Skeletal muscle tissue (tissue), 4 donors: Measurements from ENCODE around the gene LMO7. TPM values are rescaled to one million over a fixed set of nuclear protein-coding genes. Genes with fewer than 3 reads are reported as not detected.

Source experiments
- H3K27ac ChIP-seq: one replicate; pipeline ENCODE4 v1.7.0; 2013; ENCODE audit warnings: mild to moderate bottlenecking, low read depth, low read length, inconsistent platforms
- H3K27me3 ChIP-seq, 3 donors: one replicate each; pipeline ENCODE4 v1.7.0; 2013; ENCODE audit warnings: low read length in 3 of 3; ENCODE audit not compliant: control insufficient read depth in 3 of 3, insufficient read depth in 3 of 3
- H3K36me3 ChIP-seq, 3 donors: one replicate each; pipeline ENCODE4 v1.7.0; 2013; ENCODE audit warnings: low read length in 3 of 3; ENCODE audit not compliant: control insufficient read depth in 3 of 3, insufficient read depth in 3 of 3
- H3K4me1 ChIP-seq, 3 donors: one replicate each; pipeline ENCODE4 v1.7.0; 2013; ENCODE audit warnings: low read length in 3 of 3, mild to moderate bottlenecking in 3 of 3; ENCODE audit not compliant: control insufficient read depth in 3 of 3, insufficient read depth in 3 of 3
- H3K4me3 ChIP-seq, 3 donors: one replicate each; pipeline ENCODE4 v1.7.0; 2013; ENCODE audit warnings: low read length in 3 of 3
- H3K9ac ChIP-seq, 3 donors: one replicate each; pipeline ENCODE4 v1.7.0; 2013; ENCODE audit warnings: low read length in 3 of 3, mild to moderate bottlenecking in 3 of 3, moderate library complexity in 2 of 3, low read depth in 1 of 3
- H3K9me3 ChIP-seq, 3 donors: one replicate each; pipeline ENCODE4 v1.7.0; 2013; ENCODE audit warnings: low read length in 3 of 3; ENCODE audit not compliant: control insufficient read depth in 3 of 3
- total RNA-seq: library from RNA; depleted of rRNA; stranded (reverse); fragments of >200 nt; gene quantifications from one replicate; pipeline ENCODE4 v1.2.3, GENCODE V29; 2014
- donor health status: Osteomylitis.

The LMO7 gene
- total RNA-seq, 1 donor from 2014 or later, result 176 TPM

DNA sequence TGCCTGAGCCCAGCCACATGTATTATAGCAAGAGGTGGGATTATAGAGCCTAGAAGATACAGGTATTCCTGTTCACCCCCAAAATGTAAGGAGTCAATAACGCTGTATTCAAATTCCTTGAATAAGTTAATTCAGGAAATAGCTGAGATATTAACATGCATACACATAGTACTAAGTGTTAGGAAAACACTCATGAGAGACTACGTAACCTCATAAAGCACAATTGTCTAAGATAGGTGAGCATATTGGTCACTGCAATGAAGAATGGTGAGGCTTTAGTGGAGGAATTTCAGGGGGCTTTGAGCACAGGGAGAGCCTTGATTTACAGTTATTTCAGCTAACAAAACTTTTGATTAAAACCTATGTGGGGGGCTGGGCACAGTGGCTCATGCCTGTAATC is 161.6 kb downstream of the LMO7 start:
- H3K27me3 ChIP-seq, result no peaks in the 10 kb centered on the region
- peaks cover 0 to 13% (median 5%) of the 10 kb centered on the region in 3 donors for H3K4me1 ChIP-seq
- H3K36me3 ChIP-seq, result peaks cover 0 to 16% (median 9%) of the 10 kb centered on the region in 3 donors
- H3K9ac ChIP-seq, result no peak overlapping the region
- no peaks in the 10 kb centered on the region for H3K9me3 ChIP-seq
- no peak overlapping the region for H3K27ac ChIP-seq
- H3K4me3 ChIP-seq, result no peak overlapping the region

DNA sequence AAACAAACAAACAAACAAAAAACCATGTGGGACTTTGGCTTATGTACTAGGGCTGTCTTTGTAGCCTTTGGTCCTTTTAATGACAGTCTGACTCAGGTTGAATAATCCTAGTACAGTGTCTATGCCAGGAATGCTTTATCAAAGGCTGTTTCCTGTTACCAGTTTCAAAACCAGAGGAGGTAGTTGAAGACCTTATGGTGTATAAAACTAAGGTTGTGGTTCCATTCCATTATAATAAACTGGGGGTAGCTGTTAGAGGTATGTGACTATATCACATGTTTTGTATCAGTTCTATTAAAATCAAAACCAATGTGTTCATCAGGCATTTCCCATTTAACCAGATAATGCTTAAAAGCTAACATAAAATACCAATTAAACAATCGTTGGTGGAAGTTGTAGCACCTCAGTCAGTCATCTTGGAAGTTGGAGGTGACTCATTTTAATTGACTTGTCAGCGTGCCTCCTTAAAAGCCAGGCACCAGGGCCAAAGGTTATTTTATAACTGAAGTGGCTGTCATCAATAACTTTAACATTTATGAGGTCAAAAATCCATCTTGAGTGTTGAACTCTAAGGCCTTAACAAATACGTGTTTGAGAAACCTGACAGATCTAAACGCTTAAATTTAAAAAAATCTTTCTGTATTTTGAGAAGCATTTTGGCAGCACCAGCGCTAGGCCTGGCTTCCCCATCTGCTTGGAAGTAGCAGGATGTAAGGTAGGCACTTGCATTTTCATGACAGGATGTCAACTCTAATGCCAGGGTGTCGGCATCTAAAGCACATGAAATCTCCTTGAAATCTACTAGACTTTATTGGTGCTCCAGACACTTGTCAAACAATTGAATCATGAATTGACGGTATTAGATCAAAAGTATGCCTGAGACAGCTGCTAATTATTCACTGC is 162.5 kb downstream of the LMO7 start:
- Histone ChIP-seq H3K4me3 (no peak overlapping the region), H3K36me3 (peaks cover 0 to 16% (median 9%) of the 10 kb centered on the region in 3 donors), H3K9me3 (no peaks in the 10 kb centered on the region), H3K9ac (no peak overlapping the region), H3K27ac (no peak overlapping the region), H3K27me3 (no peaks in the 10 kb centered on the region), H3K4me1 (peaks cover 2 to 13% (median 5%) of the 10 kb centered on the region in 3 donors)

- Histone ChIP-seq H3K9me3 (no peaks in the 10 kb centered on the region), H3K4me1 (peaks cover 2 to 13% (median 5%) of the 10 kb centered on the region in 3 donors), H3K27ac (no peak overlapping the region), H3K27me3 (no peaks in the 10 kb centered on the region), H3K4me3 (no peak overlapping the region), H3K9ac (no peak overlapping the region), H3K36me3 (peaks cover 0 to 20% (median 15%) of the 10 kb centered on the region in 3 donors)
These were observed 164.4 kb downstream of the LMO7 start for GRCh38 chr13:75800545-75800944.

GRCh38 chr13:75801388-75801945 is 165.3 kb downstream of the LMO7 start:
- peaks cover 2 to 17% (median 5%) of the 10 kb centered on the region in 3 donors for H3K4me1 ChIP-seq

GRCh38 chr13:75802161-75802560 is 166.0 kb downstream of the LMO7 start:
- Histone ChIP-seq H3K9me3 (no peaks in the 10 kb centered on the region), H3K27ac (no peak overlapping the region), H3K27me3 (no peaks in the 10 kb centered on the region), H3K4me1 (peaks cover 2 to 17% (median 5%) of the 10 kb centered on the region in 3 donors), H3K9ac (no peak overlapping the region), H3K36me3 (peaks cover 4 to 25% (median 13%) of the 10 kb centered on the region in 3 donors), H3K4me3 (no peak overlapping the region)

More at GRCh38 chr13:75801388-75801945, 165.3 kb downstream of the LMO7 start:
- no peak overlapping the region for H3K27ac ChIP-seq
- no peak overlapping the region for H3K4me3 ChIP-seq
- peaks cover 4 to 27% (median 18%) of the 10 kb centered on the region in 3 donors for H3K36me3 ChIP-seq
- H3K9me3 ChIP-seq, result no peaks in the 10 kb centered on the region
- no peaks in the 10 kb centered on the region for H3K27me3 ChIP-seq
- H3K9ac ChIP-seq, result no peak overlapping the region

- Histone ChIP-seq H3K4me1 (peaks cover 0 to 9% (median 2%) of the 10 kb centered on the region in 3 donors), H3K9ac (no peak overlapping the region), H3K9me3 (no peaks in the 10 kb centered on the region), H3K27ac (no peak overlapping the region), H3K27me3 (no peaks in the 10 kb centered on the region), H3K36me3 (peaks cover 4 to 27% (median 13%) of the 10 kb centered on the region in 3 donors), H3K4me3 (no peak overlapping the region)
These were observed 167.1 kb downstream of the LMO7 start for GRCh38 chr13:75803164-75803611.

- Histone ChIP-seq H3K27me3 (no peaks in the 10 kb centered on the region), H3K4me3 (peak overlapping the region in 1 of 3 donors; percentile 22), H3K9me3 (no peaks in the 10 kb centered on the region), H3K27ac (peak overlapping the region; percentile 29), H3K9ac (peak overlapping the region in 1 of 3 donors; percentile 1), H3K36me3 (peaks cover 4 to 28% (median 13%) of the 10 kb centered on the region in 3 donors), H3K4me1 (peaks cover 0 to 8% (median 2%) of the 10 kb centered on the region in 3 donors)
These were observed 167.9 kb downstream of the LMO7 start for GRCh38 chr13:75804054-75804453.

GRCh38 chr13:75804605-75805004 is 168.5 kb downstream of the LMO7 start:
- Histone ChIP-seq H3K9ac (peak overlapping the region in 1 of 3 donors; percentile 1), H3K4me3 (no peak overlapping the region), H3K4me1 (peaks cover 0 to 8% (median 2%) of the 10 kb centered on the region in 3 donors), H3K9me3 (no peaks in the 10 kb centered on the region), H3K27ac (peak overlapping the region; percentile 29), H3K36me3 (peaks cover 4 to 28% (median 13%) of the 10 kb centered on the region in 3 donors), H3K27me3 (no peaks in the 10 kb centered on the region)

DNA sequence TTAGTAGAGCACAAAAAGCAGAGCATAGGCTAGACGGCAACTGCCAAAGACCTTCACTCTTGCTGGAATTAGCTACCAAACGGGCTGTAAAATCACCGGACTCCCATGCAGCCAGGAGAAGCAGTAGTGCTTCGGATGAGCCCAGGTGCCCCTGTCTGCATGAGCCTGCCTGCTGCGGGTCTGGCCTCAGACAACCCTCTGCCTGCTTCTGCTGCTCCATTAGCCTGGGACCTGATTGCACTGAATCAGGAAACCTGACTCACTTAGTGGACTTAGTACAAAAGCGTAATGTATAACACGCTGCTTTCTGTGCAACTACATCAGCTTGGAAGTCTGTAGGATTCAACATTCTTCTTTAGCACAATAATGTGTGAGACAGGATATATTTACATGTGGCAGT is 170.0 kb downstream of the LMO7 start:
- Histone ChIP-seq H3K36me3 (peaks cover 4 to 23% (median 13%) of the 10 kb centered on the region in 3 donors), H3K9me3 (no peaks in the 10 kb centered on the region)

DNA sequence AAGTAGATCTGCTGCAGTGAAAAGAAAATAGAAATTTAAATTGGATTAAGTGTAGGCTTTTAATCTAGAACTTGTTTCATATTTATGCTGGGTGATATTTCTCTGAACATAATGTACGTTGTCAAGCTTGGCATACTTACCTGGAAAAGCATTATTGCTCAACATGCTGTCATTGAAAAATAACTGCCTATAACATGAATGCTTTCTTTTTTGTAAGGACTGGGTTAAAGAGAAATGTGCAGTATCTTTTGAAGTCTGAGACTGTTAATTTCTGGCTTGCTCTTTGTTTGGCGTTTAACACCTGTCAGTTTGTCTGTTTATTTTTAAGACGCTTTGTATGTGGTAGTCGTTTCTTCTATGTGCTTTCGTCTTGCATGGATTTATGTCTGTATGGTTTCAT is 175.2 kb downstream of the LMO7 start:
- Histone ChIP-seq H3K9me3 (no peaks in the 10 kb centered on the region), H3K27ac (no peak overlapping the region), H3K36me3 (peaks cover 0 to 9% (median 0%) of the 10 kb centered on the region in 3 donors), H3K4me1 (peaks cover 16 to 34% (median 18%) of the 10 kb centered on the region in 3 donors), H3K27me3 (no peaks in the 10 kb centered on the region), H3K9ac (no peak overlapping the region), H3K4me3 (no peak overlapping the region)

More for the DNA sequence above, 170.0 kb downstream of the LMO7 start:
- H3K27ac ChIP-seq, result no peak overlapping the region
- H3K4me1 ChIP-seq, result peaks cover 0 to 8% (median 2%) of the 10 kb centered on the region in 3 donors
- no peaks in the 10 kb centered on the region for H3K27me3 ChIP-seq
- H3K4me3 ChIP-seq, result no peak overlapping the region
- H3K9ac ChIP-seq, result no peak overlapping the region
